ENCODE measurements around the gene NADK2. TPM values are rescaled to one million over a fixed set of nuclear protein-coding genes. Genes with fewer than 3 reads are reported as not detected.
"Not testable (repeated sequence)": the region's sequence is repeated elsewhere in the genome, so short reads cannot be mapped to it uniquely, and the experiment has no call there.

NADK2 gene
- total RNA-seq, 1 donor from 2014 or later, result 27.1 TPM

DNA sequence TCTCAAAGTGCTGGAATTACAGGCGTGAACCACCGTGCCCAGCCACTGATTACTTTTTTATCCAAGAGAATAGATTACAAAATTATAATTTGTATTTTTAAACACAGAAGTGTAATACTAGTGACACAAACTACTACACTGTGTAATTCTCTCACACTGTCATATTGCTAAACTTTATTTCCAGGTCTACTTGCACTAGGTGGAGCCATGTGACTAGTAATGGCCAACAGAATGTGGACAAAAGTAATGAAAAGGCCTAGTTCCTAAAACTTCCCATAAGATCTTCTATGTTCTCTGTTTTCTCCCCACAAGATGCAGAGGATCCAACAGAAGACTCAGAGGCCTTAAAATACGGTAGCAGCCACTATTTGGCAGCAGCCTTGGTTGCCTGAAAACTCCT, 27.3 kb downstream of the NADK2 start:
- Histone ChIP-seq H3K36me3 (ENCODE audit: control insufficient read depth in 3 of 3, insufficient read depth in 3 of 3, low read length in 3 of 3) (peaks cover 4 to 45% (median 39%) of the 10 kb centered on the region in 3 donors), H3K27ac (ENCODE audit: low read depth, low read length) (no peak overlapping the region), H3K9me3 (ENCODE audit: control insufficient read depth in 3 of 3, low read length in 3 of 3) (no peaks in the 10 kb centered on the region), H3K9ac (ENCODE audit: low read depth in 1 of 3, low read length in 3 of 3) (no peak overlapping the region), H3K27me3 (ENCODE audit: control insufficient read depth in 3 of 3, insufficient read depth in 3 of 3, low read length in 3 of 3) (no peaks in the 10 kb centered on the region), H3K4me3 (ENCODE audit: low read length in 3 of 3) (no peak overlapping the region), H3K4me1 (ENCODE audit: control insufficient read depth in 3 of 3, insufficient read depth in 3 of 3, low read length in 3 of 3) (no peaks in the 10 kb centered on the region)

- Histone ChIP-seq H3K9me3 (ENCODE audit: control insufficient read depth in 3 of 3, low read length in 3 of 3) (no peaks in the 10 kb centered on the region), H3K27me3 (ENCODE audit: control insufficient read depth in 3 of 3, insufficient read depth in 3 of 3, low read length in 3 of 3) (no peaks in the 10 kb centered on the region), H3K4me1 (ENCODE audit: control insufficient read depth in 3 of 3, insufficient read depth in 3 of 3, low read length in 3 of 3) (no peaks in the 10 kb centered on the region), H3K36me3 (ENCODE audit: control insufficient read depth in 3 of 3, insufficient read depth in 3 of 3, low read length in 3 of 3) (peaks cover 6 to 32% (median 31%) of the 10 kb centered on the region in 3 donors), H3K27ac (ENCODE audit: low read depth, low read length) (no peak overlapping the region), H3K9ac (ENCODE audit: low read depth in 1 of 3, low read length in 3 of 3) (no peak overlapping the region), H3K4me3 (ENCODE audit: low read length in 3 of 3) (no peak overlapping the region)
Observed at GRCh38 chr5:36209664-36210063, 32.1 kb downstream of the NADK2 start.

DNA sequence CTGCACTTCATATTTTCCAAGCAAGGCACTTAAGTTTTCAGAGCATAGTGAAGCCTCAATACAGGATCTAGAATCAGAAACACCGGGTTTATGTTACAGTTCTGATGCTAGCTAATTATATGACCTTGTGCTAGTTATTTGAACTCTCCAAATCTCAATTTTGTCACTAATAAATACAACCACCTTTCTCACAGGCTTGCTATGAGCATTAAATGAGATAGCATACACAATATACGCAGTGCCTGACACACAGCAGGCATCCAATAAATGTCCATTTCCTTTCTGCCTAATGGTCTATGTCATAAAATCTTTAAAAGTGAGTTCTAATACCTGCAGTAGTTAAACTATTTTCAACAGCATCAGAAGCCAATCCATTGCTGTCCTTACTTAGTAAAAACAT, 32.9 kb downstream of the NADK2 start:
- Histone ChIP-seq H3K9me3 (ENCODE audit: control insufficient read depth in 3 of 3, low read length in 3 of 3) (no peaks in the 10 kb centered on the region), H3K27me3 (ENCODE audit: control insufficient read depth in 3 of 3, insufficient read depth in 3 of 3, low read length in 3 of 3) (no peaks in the 10 kb centered on the region), H3K27ac (ENCODE audit: low read depth, low read length) (no peak overlapping the region), H3K36me3 (ENCODE audit: control insufficient read depth in 3 of 3, insufficient read depth in 3 of 3, low read length in 3 of 3) (peaks cover 6 to 32% (median 29%) of the 10 kb centered on the region in 3 donors), H3K4me3 (ENCODE audit: low read length in 3 of 3) (no peak overlapping the region), H3K4me1 (ENCODE audit: control insufficient read depth in 3 of 3, insufficient read depth in 3 of 3, low read length in 3 of 3) (no peaks in the 10 kb centered on the region), H3K9ac (ENCODE audit: low read depth in 1 of 3, low read length in 3 of 3) (no peak overlapping the region)

DNA sequence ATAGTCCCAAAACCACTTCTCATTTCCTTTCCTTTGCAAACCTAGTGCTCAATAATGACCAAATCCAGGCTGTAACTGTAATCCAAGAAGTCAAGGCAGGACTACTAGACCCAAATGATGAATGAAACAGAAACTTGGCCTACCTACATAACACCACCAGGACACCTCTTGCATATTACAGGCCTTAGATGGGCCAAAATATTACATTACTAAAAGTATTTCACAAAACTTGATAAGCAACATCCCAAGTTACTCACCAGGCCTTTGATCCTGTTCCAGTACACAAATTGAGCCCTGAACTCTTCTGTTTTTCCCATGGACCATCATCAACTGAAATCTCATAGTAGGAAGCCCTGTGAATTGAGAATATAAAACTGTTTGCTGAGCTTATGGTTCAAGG, 34.8 kb downstream of the NADK2 start:
- peaks cover 4 to 23% (median 21%) of the 10 kb centered on the region in 3 donors for H3K36me3 ChIP-seq (ENCODE audit: control insufficient read depth in 3 of 3, insufficient read depth in 3 of 3, low read length in 3 of 3)
- no peak overlapping the region for H3K4me3 ChIP-seq (ENCODE audit: low read length in 3 of 3)
- no peak overlapping the region for H3K27ac ChIP-seq (ENCODE audit: low read depth, low read length)
- no peak overlapping the region for H3K9ac ChIP-seq (ENCODE audit: low read depth in 1 of 3, low read length in 3 of 3)
- no peaks in the 10 kb centered on the region for H3K27me3 ChIP-seq (ENCODE audit: control insufficient read depth in 3 of 3, insufficient read depth in 3 of 3, low read length in 3 of 3)
- H3K9me3 ChIP-seq (ENCODE audit: control insufficient read depth in 3 of 3, low read length in 3 of 3), result no peaks in the 10 kb centered on the region
- H3K4me1 ChIP-seq (ENCODE audit: control insufficient read depth in 3 of 3, insufficient read depth in 3 of 3, low read length in 3 of 3), result no peaks in the 10 kb centered on the region

GRCh38 chr5:36205329-36205728, 36.4 kb downstream of the NADK2 start:
- no peak overlapping the region for H3K9ac ChIP-seq (ENCODE audit: low read depth in 1 of 3, low read length in 3 of 3)
- H3K9me3 ChIP-seq (ENCODE audit: control insufficient read depth in 3 of 3, low read length in 3 of 3), result no peaks in the 10 kb centered on the region
- H3K27ac ChIP-seq (ENCODE audit: low read depth, low read length), result no peak overlapping the region
- no peak overlapping the region for H3K4me3 ChIP-seq (ENCODE audit: low read length in 3 of 3)
- peaks cover 4 to 25% (median 16%) of the 10 kb centered on the region in 3 donors for H3K36me3 ChIP-seq (ENCODE audit: control insufficient read depth in 3 of 3, insufficient read depth in 3 of 3, low read length in 3 of 3)
- H3K27me3 ChIP-seq (ENCODE audit: control insufficient read depth in 3 of 3, insufficient read depth in 3 of 3, low read length in 3 of 3), result no peaks in the 10 kb centered on the region
- no peaks in the 10 kb centered on the region for H3K4me1 ChIP-seq (ENCODE audit: control insufficient read depth in 3 of 3, insufficient read depth in 3 of 3, low read length in 3 of 3)

GRCh38 chr5:36202521-36202961, 39.2 kb downstream of the NADK2 start:
- H3K9ac ChIP-seq (ENCODE audit: low read depth in 1 of 3, low read length in 3 of 3), result no peak overlapping the region
- H3K9me3 ChIP-seq (ENCODE audit: control insufficient read depth in 3 of 3, low read length in 3 of 3), result no peaks in the 10 kb centered on the region
- H3K27me3 ChIP-seq (ENCODE audit: control insufficient read depth in 3 of 3, insufficient read depth in 3 of 3, low read length in 3 of 3), result no peaks in the 10 kb centered on the region
- no peaks in the 10 kb centered on the region for H3K4me1 ChIP-seq (ENCODE audit: control insufficient read depth in 3 of 3, insufficient read depth in 3 of 3, low read length in 3 of 3)
- no peak overlapping the region for H3K27ac ChIP-seq (ENCODE audit: low read depth, low read length)
- no peak overlapping the region for H3K4me3 ChIP-seq (ENCODE audit: low read length in 3 of 3)
- peaks cover 7 to 34% (median 24%) of the 10 kb centered on the region in 3 donors for H3K36me3 ChIP-seq (ENCODE audit: control insufficient read depth in 3 of 3, insufficient read depth in 3 of 3, low read length in 3 of 3)

DNA sequence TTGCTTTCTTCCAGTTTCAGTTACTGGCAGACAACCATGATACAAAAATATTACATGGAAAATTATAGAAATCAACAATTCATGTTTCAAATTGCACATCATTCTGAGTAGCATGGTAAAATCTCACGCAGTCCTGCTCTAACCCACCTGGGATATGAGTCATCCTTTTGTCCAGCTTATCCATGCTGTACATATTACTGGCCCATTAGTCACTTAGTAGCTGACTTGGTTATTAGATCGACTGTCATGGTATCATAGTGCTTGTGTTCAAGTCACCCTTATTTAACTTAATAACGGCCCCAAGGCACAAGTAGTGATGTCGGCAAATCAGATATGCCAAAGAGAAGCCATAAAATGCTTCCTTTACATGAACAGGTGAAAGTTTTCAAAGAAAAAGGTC, 41.2 kb downstream of the NADK2 start:
- Histone ChIP-seq H3K4me3 (ENCODE audit: low read length in 3 of 3) (no peak overlapping the region), H3K27ac (ENCODE audit: low read depth, low read length) (no peak overlapping the region), H3K9ac (ENCODE audit: low read depth in 1 of 3, low read length in 3 of 3) (no peak overlapping the region), H3K27me3 (ENCODE audit: control insufficient read depth in 3 of 3, insufficient read depth in 3 of 3, low read length in 3 of 3) (no peaks in the 10 kb centered on the region), H3K9me3 (ENCODE audit: control insufficient read depth in 3 of 3, low read length in 3 of 3) (no peaks in the 10 kb centered on the region), H3K36me3 (ENCODE audit: control insufficient read depth in 3 of 3, insufficient read depth in 3 of 3, low read length in 3 of 3) (peaks cover 14 to 39% (median 34%) of the 10 kb centered on the region in 3 donors), H3K4me1 (ENCODE audit: control insufficient read depth in 3 of 3, insufficient read depth in 3 of 3, low read length in 3 of 3) (no peaks in the 10 kb centered on the region)

GRCh38 chr5:36199620-36200019, 42.1 kb downstream of the NADK2 start:
- Histone ChIP-seq H3K4me1 (ENCODE audit: control insufficient read depth in 3 of 3, insufficient read depth in 3 of 3, low read length in 3 of 3) (no peaks in the 10 kb centered on the region), H3K9me3 (ENCODE audit: control insufficient read depth in 3 of 3, low read length in 3 of 3) (no peaks in the 10 kb centered on the region), H3K9ac (ENCODE audit: low read depth in 1 of 3, low read length in 3 of 3) (no peak overlapping the region), H3K27me3 (ENCODE audit: control insufficient read depth in 3 of 3, insufficient read depth in 3 of 3, low read length in 3 of 3) (no peaks in the 10 kb centered on the region), H3K36me3 (ENCODE audit: control insufficient read depth in 3 of 3, insufficient read depth in 3 of 3, low read length in 3 of 3) (peaks cover 12 to 44% (median 42%) of the 10 kb centered on the region in 3 donors), H3K27ac (ENCODE audit: low read depth, low read length) (no peak overlapping the region), H3K4me3 (ENCODE audit: low read length in 3 of 3) (no peak overlapping the region)

DNA sequence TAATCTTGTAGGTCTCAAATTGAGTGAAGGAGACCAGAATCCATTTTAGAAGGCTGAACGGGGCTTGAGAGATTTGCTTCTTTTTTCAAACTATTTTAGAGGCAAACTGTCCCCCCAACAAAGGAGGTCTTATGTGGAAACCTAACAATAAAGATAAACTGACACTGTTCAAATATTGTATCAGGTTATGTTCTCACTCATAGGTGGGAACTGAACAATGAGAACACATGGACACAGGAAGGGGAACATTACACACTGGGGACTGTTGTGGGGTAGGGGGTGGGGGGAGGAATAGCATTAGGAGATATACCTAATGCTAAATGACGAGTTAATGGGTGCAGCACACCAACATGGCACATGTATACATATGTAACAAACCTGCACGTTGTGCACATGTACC, 42.9 kb downstream of the NADK2 start:
- H3K27ac ChIP-seq (ENCODE audit: low read depth, low read length); H3K9me3 ChIP-seq (ENCODE audit: control insufficient read depth in 3 of 3, low read length in 3 of 3); H3K27me3 ChIP-seq (ENCODE audit: control insufficient read depth in 3 of 3, insufficient read depth in 3 of 3, low read length in 3 of 3); H3K4me3 ChIP-seq (ENCODE audit: low read length in 3 of 3); H3K4me1 ChIP-seq (ENCODE audit: control insufficient read depth in 3 of 3, insufficient read depth in 3 of 3, low read length in 3 of 3); H3K9ac ChIP-seq (ENCODE audit: low read depth in 1 of 3, low read length in 3 of 3): not testable (repeated sequence)
- peaks cover 12 to 46% (median 44%) of the 10 kb centered on the region in 3 donors for H3K36me3 ChIP-seq (ENCODE audit: control insufficient read depth in 3 of 3, insufficient read depth in 3 of 3, low read length in 3 of 3)

DNA sequence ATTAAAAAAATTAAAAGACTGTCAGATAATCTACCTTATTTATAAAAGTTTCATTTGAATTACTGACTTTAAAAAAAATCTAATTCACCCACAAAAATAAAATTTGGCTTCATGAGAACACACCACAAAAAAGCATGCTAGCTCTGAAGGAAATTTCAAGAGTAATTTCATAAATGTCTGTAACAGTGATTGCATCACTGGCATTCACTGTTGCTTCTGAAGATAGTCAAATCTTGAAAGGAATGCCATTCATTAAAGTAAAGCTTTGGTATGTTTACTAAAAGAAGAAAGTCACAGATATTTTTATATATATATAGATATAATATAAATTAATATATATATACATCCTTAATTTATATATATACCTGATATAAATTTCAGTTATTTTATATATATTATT, 43.4 kb downstream of the NADK2 start:
- no peaks in the 10 kb centered on the region for H3K4me1 ChIP-seq (ENCODE audit: control insufficient read depth in 3 of 3, insufficient read depth in 3 of 3, low read length in 3 of 3)
- H3K36me3 ChIP-seq (ENCODE audit: control insufficient read depth in 3 of 3, insufficient read depth in 3 of 3, low read length in 3 of 3), result peaks cover 12 to 46% (median 42%) of the 10 kb centered on the region in 3 donors
- no peaks in the 10 kb centered on the region for H3K27me3 ChIP-seq (ENCODE audit: control insufficient read depth in 3 of 3, insufficient read depth in 3 of 3, low read length in 3 of 3)
- no peaks in the 10 kb centered on the region for H3K9me3 ChIP-seq (ENCODE audit: control insufficient read depth in 3 of 3, low read length in 3 of 3)
- H3K27ac ChIP-seq (ENCODE audit: low read depth, low read length), result no peak overlapping the region
- no peak overlapping the region for H3K9ac ChIP-seq (ENCODE audit: low read depth in 1 of 3, low read length in 3 of 3)
- no peak overlapping the region for H3K4me3 ChIP-seq (ENCODE audit: low read length in 3 of 3)

GRCh38 chr5:36193746-36194145, 48.0 kb downstream of the NADK2 start:
- no peaks in the 10 kb centered on the region for H3K27me3 ChIP-seq (ENCODE audit: control insufficient read depth in 3 of 3, insufficient read depth in 3 of 3, low read length in 3 of 3)
- H3K36me3 ChIP-seq (ENCODE audit: control insufficient read depth in 3 of 3, insufficient read depth in 3 of 3, low read length in 3 of 3), result peaks cover 8 to 43% (median 26%) of the 10 kb centered on the region in 3 donors
- H3K4me3 ChIP-seq (ENCODE audit: low read length in 3 of 3), result no peak overlapping the region
- no peak overlapping the region for H3K9ac ChIP-seq (ENCODE audit: low read depth in 1 of 3, low read length in 3 of 3)
- H3K9me3 ChIP-seq (ENCODE audit: control insufficient read depth in 3 of 3, low read length in 3 of 3), result no peaks in the 10 kb centered on the region
- no peaks in the 10 kb centered on the region for H3K4me1 ChIP-seq (ENCODE audit: control insufficient read depth in 3 of 3, insufficient read depth in 3 of 3, low read length in 3 of 3)
- no peak overlapping the region for H3K27ac ChIP-seq (ENCODE audit: low read depth, low read length)

All from skeletal muscle tissue (tissue), 4 donors.